GM21367 (cell line): Measurements from ENCODE around the gene UBE2D1.

ENCODE experiments used
- ATAC-seq: cut with Tn5 transposase; IDR thresholded peaks from one replicate; pipeline ENCODE4 v1.9.1; 2021; ENCODE audit not compliant: unreplicated experiment

Gene UBE2D1

DNA sequence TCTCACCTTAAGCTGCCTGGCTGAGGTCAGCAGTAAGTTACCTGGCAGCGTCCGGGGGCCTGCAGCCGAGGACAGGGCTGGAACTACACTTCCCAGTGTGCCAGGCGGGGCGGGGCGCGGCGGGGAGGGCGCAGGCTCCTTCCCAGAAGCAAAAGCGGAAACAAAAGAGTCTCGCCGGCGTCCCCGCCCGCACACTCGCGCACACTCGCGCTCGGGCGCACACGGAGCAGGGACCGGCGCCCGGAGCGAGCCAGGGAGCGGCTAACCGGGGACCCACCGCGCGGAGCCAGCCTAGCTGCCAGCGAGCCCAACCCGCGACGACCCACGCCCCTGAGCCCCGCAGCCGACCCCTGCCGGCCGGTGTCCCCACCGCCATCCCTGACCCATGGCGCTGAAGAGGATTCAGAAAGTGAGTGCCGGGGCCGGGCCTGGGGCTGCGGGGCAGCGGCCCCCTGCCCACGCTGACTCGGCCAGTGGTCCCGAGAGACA is at the start of gene UBE2D1:
Gene UBE2D1, plus strand, starts transcription at position 190 of the 489 bp plus-strand sequence. Its CDS starts 196 bp downstream, at position 386.
- peak; percentile 97 for ATAC-seq

DNA sequence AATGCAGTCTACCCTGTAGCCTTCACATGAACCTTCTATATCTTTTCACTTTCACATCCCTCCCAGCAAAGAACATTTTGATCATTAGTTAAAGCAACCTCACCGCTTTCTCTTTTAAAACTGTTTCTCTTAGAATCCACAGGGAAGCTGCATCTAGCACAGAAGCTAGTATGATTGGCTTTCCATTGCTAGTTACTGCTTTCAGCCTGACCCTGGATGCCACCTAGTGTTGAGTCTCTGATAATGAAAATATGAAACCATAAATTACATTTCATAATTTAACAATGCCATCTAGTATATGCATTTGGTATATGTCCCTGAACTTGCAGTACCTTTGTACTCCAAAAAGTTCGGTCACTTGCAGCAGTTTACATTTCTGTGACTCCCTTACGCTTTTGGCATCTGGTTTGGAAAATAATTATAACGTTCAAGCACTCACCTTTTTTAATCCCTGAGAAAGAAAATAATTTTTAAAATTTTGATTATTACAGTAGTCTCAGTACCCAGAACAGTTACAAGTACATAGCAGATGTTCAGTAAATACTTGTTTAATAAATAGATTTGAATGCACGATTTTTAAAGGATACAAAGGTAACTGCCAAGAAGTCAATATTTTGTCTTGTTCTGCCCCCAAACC is 43.1 kb upstream of the UBE2D1 start:
- ATAC-seq, result peak; percentile 93

DNA sequence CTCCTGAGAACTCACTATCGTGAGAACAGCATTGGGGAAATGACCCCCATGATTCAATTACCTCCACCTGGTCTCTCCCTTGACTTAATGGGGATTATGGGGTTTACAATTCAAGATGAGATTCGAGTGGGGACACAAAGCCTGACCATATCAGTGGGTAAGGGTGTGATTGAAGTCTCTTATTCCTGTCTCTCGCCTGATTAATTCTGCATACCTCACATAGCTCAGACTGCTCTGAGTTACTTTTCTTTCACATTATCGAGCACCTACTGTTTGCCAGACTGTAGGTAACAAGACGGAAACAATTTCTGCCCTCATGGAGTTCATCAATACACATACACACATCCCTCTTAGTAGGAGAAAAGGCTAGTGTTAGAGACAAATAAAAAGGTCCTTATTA is 40.8 kb upstream of the UBE2D1 start:
- no peak for ATAC-seq

DNA sequence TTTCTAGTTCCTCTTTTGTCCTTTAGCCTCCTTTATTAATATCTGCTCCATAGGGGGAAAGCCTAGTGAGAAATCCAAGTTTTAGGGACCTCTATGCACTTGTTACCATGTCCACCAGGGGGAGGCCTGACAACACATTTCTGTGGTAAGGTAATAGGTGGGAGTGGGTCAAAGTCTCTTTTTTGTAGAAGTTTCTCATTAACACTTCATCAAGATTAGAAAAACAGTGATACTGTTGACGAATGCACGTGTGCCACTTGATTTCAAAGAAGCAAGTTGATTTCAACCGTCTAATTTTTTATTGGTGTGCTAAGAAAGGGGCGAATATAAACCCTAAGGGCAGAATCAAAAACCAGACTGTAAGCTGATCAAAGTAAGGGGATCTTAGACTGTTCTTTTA is 35.2 kb upstream of the UBE2D1 start:
- ATAC-seq, result peak; percentile 95

DNA sequence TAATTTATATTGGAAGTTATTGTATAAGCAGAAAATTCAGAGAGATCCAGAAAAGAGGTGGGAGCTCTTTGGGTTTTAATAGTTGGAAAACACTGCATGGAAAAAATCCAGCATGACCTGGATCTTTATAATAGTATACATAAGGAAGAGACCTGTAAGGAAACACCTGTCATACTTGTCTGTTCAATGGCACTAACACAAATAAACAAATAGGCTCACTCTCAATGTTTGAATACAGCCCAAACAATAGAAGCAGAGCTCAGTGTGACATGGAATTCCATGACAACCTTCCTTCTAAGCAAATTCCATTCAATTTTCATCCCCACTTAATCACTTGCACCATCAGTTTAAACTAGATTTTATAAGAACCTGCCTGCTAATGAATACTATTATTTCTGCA is 34.1 kb upstream of the UBE2D1 start:
- no peak for ATAC-seq

DNA sequence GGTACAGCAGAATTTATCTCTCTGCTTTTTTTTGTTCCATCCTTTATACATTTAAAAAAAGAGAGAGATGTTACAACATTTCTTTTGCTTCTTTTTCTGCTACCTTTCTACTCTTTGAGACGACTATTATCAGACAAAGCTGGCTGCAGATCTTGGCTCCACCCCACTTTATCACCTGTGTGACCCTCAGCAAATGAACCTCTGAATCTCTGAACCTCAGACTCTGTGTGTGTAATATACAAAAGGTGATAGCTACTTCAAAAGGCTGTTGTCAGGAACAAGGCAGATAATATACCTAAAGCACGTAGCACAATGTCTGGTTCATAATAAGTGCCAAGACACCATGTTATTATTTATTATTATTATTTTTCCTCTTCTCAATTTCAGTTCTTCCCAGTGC is 32.6 kb upstream of the UBE2D1 start:
- ATAC-seq, result no peak

DNA sequence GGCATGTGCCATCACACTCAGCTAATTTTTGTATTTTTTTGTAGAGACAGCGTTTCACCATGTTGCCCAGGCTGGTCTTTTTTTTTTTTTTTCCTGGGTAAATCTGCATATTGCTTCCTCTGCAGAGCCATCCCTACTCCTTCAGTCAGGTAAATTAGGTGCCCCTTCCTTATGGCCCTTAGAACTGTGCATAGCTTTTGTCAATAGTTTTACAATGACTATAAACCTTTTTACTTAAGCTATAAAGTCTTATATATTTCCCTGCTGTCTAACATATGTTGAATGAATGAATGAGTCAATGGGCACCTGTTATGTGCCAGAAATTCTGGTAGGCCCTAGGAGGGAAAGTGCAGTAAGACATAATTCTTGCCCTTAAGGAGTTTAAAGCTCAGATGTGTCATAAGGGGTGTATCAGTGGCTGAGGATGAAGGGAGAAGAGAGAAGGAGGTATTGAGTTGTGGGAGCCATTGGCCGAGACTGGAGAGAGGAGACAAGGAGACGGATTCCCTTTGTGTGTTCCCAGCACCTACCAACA is 30.6 kb upstream of the UBE2D1 start:
- no peak for ATAC-seq

DNA sequence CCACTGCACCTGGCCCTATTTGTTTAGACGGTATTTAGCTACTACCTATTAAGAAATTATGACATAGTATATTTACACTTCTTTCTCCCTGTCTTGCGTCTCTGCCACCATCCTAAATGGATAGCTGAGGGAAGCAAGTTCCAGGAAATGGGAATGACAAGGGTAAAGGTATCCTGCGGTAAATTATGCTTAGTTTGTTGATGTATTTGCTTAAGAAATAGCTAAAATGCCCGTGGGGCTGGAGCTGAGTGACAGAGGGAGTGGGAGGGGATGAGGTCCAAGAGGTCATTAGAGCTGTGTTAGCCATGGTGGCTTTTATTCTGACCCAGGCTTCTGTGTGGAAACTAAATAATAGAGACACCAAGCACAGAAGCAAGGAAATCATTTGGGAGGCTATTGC is 29.0 kb upstream of the UBE2D1 start:
- no peak for ATAC-seq

DNA sequence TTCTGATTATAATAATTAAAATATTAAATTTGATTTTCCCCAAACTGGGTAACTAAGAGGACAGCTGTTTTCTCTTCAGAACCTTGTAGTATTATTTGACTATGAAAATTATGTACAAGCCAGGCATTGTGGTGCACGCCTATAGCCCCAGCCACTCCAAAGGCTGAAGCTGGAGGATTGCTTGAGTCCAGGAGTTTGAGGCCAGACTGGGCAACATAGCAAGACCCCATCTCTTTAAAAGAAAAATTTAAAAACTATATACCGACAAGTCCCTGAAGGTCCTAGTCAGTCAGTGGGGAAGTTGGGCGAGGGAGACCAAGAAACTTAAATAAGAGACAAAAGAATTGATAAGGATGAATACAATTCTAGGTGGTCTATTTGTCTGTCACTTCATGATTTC is 27.1 kb upstream of the UBE2D1 start:
- ATAC-seq, result no peak

DNA sequence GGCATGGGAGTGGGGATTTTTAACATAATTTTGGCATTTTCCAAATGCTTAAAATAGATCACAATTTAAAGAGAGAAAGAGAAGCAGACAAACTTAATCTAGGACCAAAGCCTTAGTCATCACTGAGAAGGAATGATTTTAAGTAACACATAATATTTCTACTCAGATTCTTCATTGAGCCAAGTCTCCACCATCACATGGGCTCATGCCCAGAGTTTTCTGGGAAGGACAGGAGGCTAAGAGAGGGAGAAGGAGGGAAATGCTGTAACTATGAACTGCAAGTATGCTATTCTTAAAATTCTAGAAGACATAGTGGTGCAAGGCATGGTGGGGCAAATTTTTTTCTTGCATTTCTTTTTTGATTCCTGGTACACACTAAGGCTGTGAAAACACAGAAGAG is 23.8 kb upstream of the UBE2D1 start:
- ATAC-seq, result no peak

DNA sequence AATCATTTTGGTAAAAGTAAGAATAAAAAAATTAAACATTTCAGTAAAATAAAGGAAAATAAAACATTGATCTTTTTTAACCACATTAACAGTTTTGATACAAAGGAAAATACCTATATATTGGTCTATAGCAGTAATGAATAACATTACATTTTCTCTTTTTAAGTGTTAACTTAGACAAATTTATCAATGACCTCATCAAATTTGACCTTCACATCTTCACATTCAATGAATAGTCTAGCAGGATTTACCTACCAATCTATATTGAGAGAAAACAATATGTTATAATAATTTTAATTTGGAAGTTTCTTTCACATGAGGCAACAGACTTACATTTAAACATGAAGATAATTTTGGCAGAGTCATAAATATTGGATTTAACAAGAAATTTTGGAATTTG is 17.9 kb upstream of the UBE2D1 start:
- no peak for ATAC-seq

DNA sequence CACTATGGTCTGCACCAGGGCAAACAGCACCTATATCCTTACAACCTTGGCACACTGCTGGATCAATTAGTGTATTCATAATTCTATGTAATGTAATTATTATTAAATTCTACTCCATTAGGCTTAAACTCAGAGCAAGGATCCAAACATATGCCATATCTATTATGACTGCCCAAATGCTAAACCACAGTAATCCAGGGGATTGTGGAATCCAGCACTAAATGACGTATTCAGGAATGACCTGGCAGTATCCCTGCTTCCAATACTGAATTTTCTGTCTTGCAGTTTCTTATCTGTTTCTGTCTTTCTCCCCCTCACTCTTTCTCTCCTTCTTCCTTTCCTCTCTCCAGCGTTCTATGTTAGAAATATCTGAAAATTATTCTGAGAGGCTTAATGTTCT is 16.5 kb upstream of the UBE2D1 start:
- ATAC-seq, result no peak

DNA sequence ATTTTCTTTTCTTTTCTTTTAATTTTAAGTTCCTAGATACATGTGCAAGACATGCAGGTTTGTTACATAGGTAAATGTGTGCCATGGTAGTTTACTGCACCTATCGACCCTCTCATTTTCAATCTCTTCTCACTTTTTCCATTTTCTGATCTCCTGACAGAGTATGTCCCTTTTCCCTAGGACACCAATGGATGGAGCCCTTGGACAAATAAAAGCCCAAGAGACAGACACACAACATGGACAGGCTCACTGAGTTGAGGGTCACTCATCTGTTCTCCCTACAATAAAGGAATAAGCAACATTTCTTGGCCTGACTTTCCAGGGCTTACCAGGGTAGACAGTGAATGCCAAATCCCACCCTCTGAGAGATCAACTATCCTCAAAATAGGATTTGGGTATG is 15.2 kb upstream of the UBE2D1 start:
- no peak for ATAC-seq

DNA sequence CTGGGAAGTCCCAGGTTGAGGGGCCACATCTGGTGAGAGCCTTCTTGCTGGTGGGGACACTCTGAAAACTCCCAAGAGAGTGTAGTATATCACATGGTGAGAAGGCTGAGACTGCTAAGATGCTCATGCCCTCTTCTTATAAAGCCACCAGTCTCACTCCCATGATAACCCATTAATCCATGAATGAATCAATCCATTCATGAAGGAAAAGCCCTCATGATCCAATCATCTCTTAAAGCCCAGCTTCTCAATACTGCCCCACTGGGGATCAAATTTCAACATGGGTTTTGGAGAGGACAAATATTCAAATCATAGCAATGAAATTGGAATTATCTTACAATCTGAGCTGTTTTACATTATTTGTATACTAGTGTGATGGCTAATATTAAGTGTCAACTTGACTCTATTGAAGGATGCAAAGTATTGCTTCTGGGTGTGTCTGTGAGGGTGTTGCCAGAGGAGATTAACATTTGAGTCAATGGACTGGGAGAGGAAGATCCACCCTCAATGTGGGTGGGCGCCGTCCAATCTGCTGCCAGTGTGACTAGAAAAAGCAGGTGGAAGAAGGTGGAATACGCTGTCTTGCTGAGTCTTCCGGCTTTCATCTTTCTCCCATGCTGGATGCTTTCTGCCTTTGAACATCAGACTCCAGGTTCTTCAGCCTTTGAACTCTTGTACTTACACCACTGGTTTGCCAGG is 14.3 kb upstream of the UBE2D1 start:
- ATAC-seq, result no peak

DNA sequence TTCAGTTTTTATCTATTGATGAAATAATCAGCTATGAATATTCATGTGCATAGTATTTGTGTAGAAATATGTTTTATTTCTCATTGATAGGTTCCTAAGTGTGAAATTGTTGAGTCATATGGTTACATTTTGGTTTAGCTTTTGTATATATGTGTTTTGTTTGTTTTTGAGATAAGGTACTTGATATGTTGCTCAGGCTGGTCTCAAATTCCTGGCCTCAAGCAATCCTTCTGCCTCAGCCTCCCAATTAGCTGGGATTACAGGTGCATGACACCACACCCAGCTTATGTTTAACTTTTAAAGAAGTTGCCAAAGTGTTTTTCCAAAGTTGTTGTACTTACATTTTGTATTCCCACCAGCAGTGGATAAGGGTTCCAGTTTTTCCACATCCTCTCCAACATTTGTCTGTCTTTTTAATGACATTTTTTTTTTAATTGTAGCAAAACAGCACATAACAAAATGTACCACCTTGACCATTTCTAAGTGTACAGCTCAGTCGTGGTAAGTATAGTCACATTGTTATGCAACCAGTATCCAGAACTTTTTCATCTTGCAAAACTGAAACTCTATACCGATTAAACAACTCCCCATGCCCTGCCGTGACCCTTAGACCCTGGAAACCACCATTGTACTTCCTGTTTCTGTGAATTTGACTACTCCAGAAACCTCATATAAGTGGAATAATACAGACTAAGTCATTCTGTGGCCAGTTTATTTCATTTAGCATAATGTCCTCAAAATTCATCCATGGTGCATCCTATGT is 12.6 kb upstream of the UBE2D1 start:
- ATAC-seq, result no peak

DNA sequence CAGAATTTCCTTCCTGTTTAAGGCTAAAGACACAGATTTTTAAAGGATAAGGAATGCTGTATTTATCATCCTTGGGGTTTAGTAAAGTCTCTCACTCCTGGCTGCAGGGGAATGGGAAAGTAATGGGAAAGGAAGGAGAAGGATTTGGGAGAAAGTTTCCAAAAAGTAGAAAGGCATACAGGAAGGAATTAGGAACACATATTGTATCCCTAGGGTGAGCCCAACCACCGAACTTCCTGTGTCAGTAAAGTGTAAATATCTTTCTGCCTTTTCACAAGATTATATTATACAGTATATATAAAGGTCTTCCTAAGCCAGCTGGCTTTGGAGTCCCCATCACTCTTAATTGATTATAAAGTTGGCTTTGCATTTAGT is 12.0 kb upstream of the UBE2D1 start:
- ATAC-seq, result no peak

DNA sequence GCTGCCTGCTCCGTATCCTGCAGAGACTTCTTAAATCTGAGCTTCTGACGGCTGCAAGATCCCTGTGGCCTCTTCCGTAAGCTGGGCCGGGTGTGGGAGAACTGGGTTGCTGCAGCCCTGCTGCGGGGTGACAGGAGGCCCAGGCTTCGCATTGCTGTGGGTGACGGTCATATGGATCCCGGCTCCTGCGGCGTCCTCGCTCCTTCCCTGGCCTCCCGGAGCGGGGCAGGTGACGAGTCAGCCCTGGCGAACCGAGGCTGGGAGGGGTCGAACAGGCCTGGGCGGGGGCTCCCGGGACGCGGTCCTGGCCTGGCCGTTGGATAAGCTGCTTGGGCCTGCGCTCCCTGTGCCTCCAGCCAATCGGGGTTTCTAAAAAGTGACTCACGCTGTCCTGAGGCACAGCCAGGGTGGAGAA is 7.8 kb upstream of the UBE2D1 start:
- ATAC-seq, result no peak

DNA sequence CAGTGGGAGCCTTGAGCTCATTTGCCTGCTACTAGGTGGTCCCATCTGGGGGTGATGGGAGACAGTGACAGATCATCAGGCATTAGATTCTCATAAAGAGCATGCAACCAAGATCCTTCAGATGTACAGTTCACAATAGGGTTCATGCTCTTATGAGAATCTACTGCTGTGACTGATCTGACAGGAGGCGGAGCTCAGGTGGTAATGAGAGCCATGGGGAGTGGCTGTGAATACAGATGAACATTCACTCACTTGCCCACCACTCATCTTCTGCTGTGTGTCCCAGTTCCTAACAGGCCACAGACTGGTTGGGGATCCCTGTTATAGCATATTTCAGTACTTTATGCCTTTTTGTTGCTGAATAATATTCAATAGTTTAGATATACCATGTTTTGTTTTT is 6.6 kb upstream of the UBE2D1 start:
- no peak for ATAC-seq

DNA sequence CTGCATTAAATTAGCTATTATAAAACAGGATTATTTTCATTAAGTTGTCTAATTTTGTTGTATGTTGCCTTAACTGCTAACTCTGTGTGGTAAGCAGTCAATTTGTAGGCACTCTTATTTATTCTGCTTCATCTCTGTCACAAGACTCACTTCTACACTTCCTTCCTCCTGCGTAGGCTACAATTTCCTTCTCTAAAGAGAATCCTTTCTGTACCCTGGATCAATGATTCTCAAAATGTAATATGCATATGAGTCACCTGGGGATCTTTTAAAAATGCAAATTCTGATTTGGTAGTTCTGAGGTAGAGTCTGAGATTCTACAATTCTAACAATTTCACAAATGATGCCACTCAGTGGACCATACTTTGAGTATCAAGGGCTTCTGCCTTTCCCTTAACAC is 4.4 kb upstream of the UBE2D1 start:
- ATAC-seq, result no peak

DNA sequence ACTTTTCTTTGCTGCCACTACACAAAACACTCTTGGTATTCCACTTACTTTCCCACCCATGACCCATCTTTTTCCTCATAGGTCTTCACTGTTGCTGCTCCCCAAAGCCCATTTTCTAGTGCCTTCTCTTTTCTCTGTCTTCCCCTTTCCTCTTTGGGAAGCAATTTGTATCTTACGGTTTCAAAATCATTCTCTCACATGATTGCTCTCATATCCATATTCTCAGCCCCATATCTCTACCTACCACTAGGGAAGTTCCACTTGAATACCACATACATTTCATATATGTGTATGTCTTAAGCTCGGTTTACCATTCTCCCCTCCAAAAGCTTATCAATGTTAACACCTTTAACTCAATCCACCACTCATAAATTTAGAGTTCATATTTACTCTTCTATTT is 3.2 kb upstream of the UBE2D1 start:
- ATAC-seq, result no peak

DNA sequence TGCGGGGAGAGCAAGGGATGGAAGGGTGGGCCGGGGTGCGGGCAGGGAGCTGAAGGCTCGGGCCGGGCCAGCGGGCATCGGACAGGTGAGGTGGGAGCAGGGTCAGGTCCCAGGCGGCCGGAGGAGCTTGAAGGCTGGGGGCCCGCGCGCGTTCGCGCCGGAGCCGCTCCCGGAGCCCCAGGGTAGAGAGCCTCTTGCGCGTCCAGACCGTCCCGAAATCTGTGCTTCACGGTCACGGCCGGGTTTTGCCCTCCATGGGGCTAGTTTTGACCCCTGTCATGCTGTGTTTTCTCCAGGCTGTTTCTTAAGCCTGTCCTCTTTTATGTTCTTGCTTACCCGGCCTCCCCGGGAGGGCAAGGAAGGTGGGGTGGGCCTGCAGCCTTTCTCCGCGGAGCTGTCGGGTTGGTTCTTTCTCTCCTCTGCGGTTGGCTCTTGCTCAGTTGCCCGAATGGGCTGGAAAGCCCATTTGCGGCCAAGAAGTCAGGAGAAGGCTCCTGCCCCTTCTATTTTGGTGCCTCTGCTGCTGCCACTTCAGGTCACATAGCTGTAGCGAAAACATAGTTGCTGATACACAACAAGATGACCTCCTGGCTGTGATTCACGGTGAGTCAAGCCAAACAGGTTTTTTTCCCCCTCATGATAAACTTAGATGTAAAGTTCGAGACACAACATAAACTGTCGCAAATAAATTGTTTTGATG is 650 bp downstream of the UBE2D1 start:
- peak; percentile 41 for ATAC-seq
